H1 (cell line): ENCODE results near the gene GRB14. TPM values are rescaled to one million over a fixed set of nuclear protein-coding genes. Genes with fewer than 3 reads are reported as not detected.

Experiments used
- CTCF ChIA-PET: fragments of 300-600 bp; sonication (Branson Sonifier 250); formaldehyde crosslinking; loops from one replicate; lab custom pipeline; 2021; ENCODE audit not compliant: partially characterized antibody; lab: Charles Lee
- POLR2A ChIA-PET: fragments of 300-600 bp; sonication (Branson Sonifier 250); formaldehyde crosslinking; loops from one replicate; lab custom pipeline; 2021; ENCODE audit warnings: inconsistent platforms; ENCODE audit not compliant: partially characterized antibody; lab: Charles Lee
- DNase-seq, 2 experiments: peaks; one replicate each; pipeline versions ENCODE4 v3.0.0 to v3.0.0-alpha.2; 2010 to 2022; ENCODE audit warnings: low spot score in 2 of 2, low read depth in 1 of 2, mixed read lengths in 1 of 2
- FAIRE-seq: peaks from 2 replicates; lab custom pipeline; 2011; peaks lifted over from hg19 to GRCh38; lab: Jason Lieb, UNC
- H2AFZ ChIP-seq: 2 replicates; pipeline ENCODE4 v1.8.1; 2012; ENCODE audit warnings: low read length, inconsistent platforms
- H2AK5ac ChIP-seq: 2 replicates; pipeline ENCODE4 v1.6.1; 2013; ENCODE audit warnings: low read depth, low read length
- H2BK120ac ChIP-seq: replicated peaks from 2 replicates; pipeline ENCODE3; 2013; ENCODE audit warnings: low read depth, low read length, inconsistent platforms
- H2BK12ac ChIP-seq: 2 replicates; pipeline ENCODE4 v1.6.1; 2013; ENCODE audit warnings: low read depth, low read length
- H2BK15ac ChIP-seq: 2 replicates; pipeline ENCODE4 v1.6.1; 2013; ENCODE audit warnings: low read length
- H2BK20ac ChIP-seq: 2 replicates; pipeline ENCODE4 v1.6.1; 2013; ENCODE audit warnings: low read length
- H2BK5ac ChIP-seq: 2 replicates; pipeline ENCODE4 v1.6.1; 2013; ENCODE audit warnings: low read depth, low read length
- H3K14ac ChIP-seq: 2 replicates; pipeline ENCODE4 v1.6.1; 2013; ENCODE audit warnings: inconsistent platforms; ENCODE audit not compliant: insufficient read length
- H3K18ac ChIP-seq: 2 replicates; pipeline ENCODE4 v1.6.1; 2013; ENCODE audit warnings: low read length; ENCODE audit errors: extremely low read depth
- H3K23ac ChIP-seq: 2 replicates; pipeline ENCODE4 v1.6.1; 2013; ENCODE audit warnings: inconsistent platforms; ENCODE audit not compliant: insufficient read length
- H3K23me2 ChIP-seq: 2 replicates; pipeline ENCODE4 v1.6.1; 2013; ENCODE audit warnings: low read depth, low read length
- H3K27ac ChIP-seq: 2 replicates; pipeline ENCODE4 v1.6.1; 2011; ENCODE audit warnings: low read depth, low read length, inconsistent platforms
- H3K27me3 ChIP-seq, 4 experiments: replicated peaks in 1 of 4; 1 replicate in 1 of 4; 2 replicates in 3 of 4; pipeline versions ENCODE4 v1.6.1 to v1.8.1; 2011 to 2013; ENCODE audit warnings: low read length in 3 of 4, mild to moderate bottlenecking in 3 of 4, inconsistent platforms in 2 of 4, mixed read lengths in 2 of 4, moderate library complexity in 1 of 4; ENCODE audit not compliant: control insufficient read depth in 3 of 4, insufficient read depth in 3 of 4; ENCODE audit errors: extremely low read depth in 1 of 4
- H3K36me3 ChIP-seq, 4 experiments: 2 replicates each; pipeline versions ENCODE4 v1.6.1 to v1.8.1; 2011 to 2013; ENCODE audit warnings: mild to moderate bottlenecking in 4 of 4, low read length in 3 of 4, moderate library complexity in 2 of 4, control low read depth in 1 of 4, inconsistent platforms in 1 of 4; ENCODE audit not compliant: insufficient read depth in 4 of 4, control insufficient read depth in 2 of 4
- H3K4ac ChIP-seq: replicated peaks from 2 replicates; pipeline ENCODE3; 2013; ENCODE audit warnings: low read length, low read depth, mixed read lengths, inconsistent platforms; ENCODE audit not compliant: insufficient read length
- H3K4me1 ChIP-seq, 4 experiments: replicated peaks in 1 of 4; 1 replicate in 1 of 4; 2 replicates in 3 of 4; pipeline versions ENCODE4 v1.6.1 to v1.8.1; 2011 to 2013; ENCODE audit warnings: low read length in 3 of 4, inconsistent platforms in 2 of 4, mixed read lengths in 1 of 4; ENCODE audit not compliant: insufficient read depth in 4 of 4, control insufficient read depth in 3 of 4
- H3K4me2 ChIP-seq, 2 experiments: 2 replicates each; pipeline versions ENCODE4 v1.6.1 to v1.8.1; 2011 to 2013; ENCODE audit warnings: low read depth in 2 of 2, low read length in 2 of 2, control low read depth in 1 of 2, inconsistent platforms in 1 of 2, mild to moderate bottlenecking in 1 of 2; ENCODE audit not compliant: insufficient read depth in 1 of 2
- H3K4me3 ChIP-seq, 4 experiments: fragments of 200-600, 300-600 bp in 1 of 4; sonication (generic), shearing (Covaris generic), sonication (Bioruptor Twin) in 1 of 4; 2 replicates each; pipeline versions ENCODE4 v1.5.1 to v1.8.1; 2011 to 2016; ENCODE audit warnings: low read length in 4 of 4, low read depth in 3 of 4, control low read depth in 2 of 4, inconsistent platforms in 2 of 4, mild to moderate bottlenecking in 2 of 4, mixed read lengths in 1 of 4, moderate library complexity in 1 of 4; ENCODE audit not compliant: insufficient read depth in 2 of 4; ENCODE audit errors: extremely low read depth in 1 of 4
- H3K56ac ChIP-seq: replicated peaks from 2 replicates; pipeline ENCODE3; 2013; ENCODE audit warnings: low read depth, mild to moderate bottlenecking, mixed read lengths, low read length, inconsistent platforms; ENCODE audit not compliant: insufficient read length
- H3K79me1 ChIP-seq: 2 replicates; pipeline ENCODE4 v1.6.1; 2013; ENCODE audit warnings: low read depth, low read length, control low read depth
- H3K79me2 ChIP-seq, 2 experiments: 2 replicates each; pipeline versions ENCODE4 v1.6.1 to v1.8.1; 2012 to 2013; ENCODE audit warnings: low read length in 2 of 2, mild to moderate bottlenecking in 2 of 2, inconsistent platforms in 1 of 2; ENCODE audit not compliant: insufficient read depth in 2 of 2, control insufficient read depth in 1 of 2
- H3K9ac ChIP-seq, 4 experiments: replicated peaks in 1 of 4; 1 replicate in 1 of 4; 2 replicates in 3 of 4; pipeline versions ENCODE4 v1.6.1 to v1.8.1; 2011 to 2013; ENCODE audit warnings: low read depth in 3 of 4, low read length in 3 of 4, control low read depth in 2 of 4, mild to moderate bottlenecking in 2 of 4, moderate library complexity in 2 of 4, inconsistent platforms in 1 of 4; ENCODE audit errors: extremely low read depth in 1 of 4
- H3K9me3 ChIP-seq, 2 experiments: 2 replicates each; pipeline versions ENCODE4 v1.6.1 to v1.8.1; 2012 to 2013; ENCODE audit warnings: mild to moderate bottlenecking in 2 of 2, moderate library complexity in 2 of 2, control low read depth in 1 of 2, inconsistent platforms in 1 of 2, low read depth in 1 of 2, low read length in 1 of 2, mixed read lengths in 1 of 2; ENCODE audit not compliant: insufficient read depth in 2 of 2
- H4K20me1 ChIP-seq, 2 experiments: replicated peaks in 1 of 2; 2 replicates each; pipeline versions ENCODE3 to v1.8.1; 2011 to 2013; ENCODE audit warnings: inconsistent platforms in 2 of 2, low read length in 2 of 2, mild to moderate bottlenecking in 1 of 2; ENCODE audit not compliant: insufficient read depth in 2 of 2, control insufficient read depth in 1 of 2
- H4K5ac ChIP-seq: 2 replicates; pipeline ENCODE4 v1.6.1; 2013; ENCODE audit warnings: low read length, low read depth, mixed read lengths, inconsistent platforms; ENCODE audit not compliant: insufficient read length
- H4K8ac ChIP-seq: 2 replicates; pipeline ENCODE4 v1.8.0; 2013; ENCODE audit warnings: mild to moderate bottlenecking, moderate library complexity, low read length, inconsistent platforms; ENCODE audit not compliant: insufficient read depth; ENCODE audit errors: extremely low read depth
- H4K91ac ChIP-seq: replicated peaks from 2 replicates; pipeline ENCODE3; 2013; ENCODE audit warnings: low read length, mixed read lengths, inconsistent platforms; ENCODE audit not compliant: insufficient read length
- TAF1 ChIP-seq: IDR thresholded peaks from 2 replicates; pipeline ENCODE4 v1.6.1; 2011; ENCODE audit warnings: mild to moderate bottlenecking, low read depth, low read length
- WGBS, 2 experiments: shearing (Covaris generic) in 1 of 2; methylation state at CpG; one replicate each; pipeline versions ENCODE4 v1.1.6 to v1.1.7; 2013 to 2015; ENCODE audit warnings: low lambda C conversion rate in 2 of 2, mixed read lengths in 2 of 2, inconsistent platforms in 1 of 2, low coverage in 1 of 2, missing lambda C conversion rate in 1 of 2; ENCODE audit not compliant: insufficient replicate concordance in 2 of 2, insufficient coverage in 1 of 2, insufficient read length in 1 of 2; ENCODE audit errors: extremely low coverage in 1 of 2, missing lambda C conversion rate in 1 of 2; 5-methylcytosine and 5-hydroxymethylcytosine counted together
- polyA plus RNA-seq, 7 experiments: library from polyadenylated mRNA; depleted of rRNA in 3 of 7; stranded (reverse) in 5 of 7; unstranded in 2 of 7; fragments of >200 nt in 5 of 7; fragments of 200-250 nt in 2 of 7; gene quantifications; 1 replicate in 5 of 7; 2 replicates in 1 of 7; 4 replicates in 1 of 7; pipeline versions ENCODE4 v1.2.1 to v1.2.3, GENCODE V29; 2011 to 2013; ENCODE audit warnings: missing spikeins in 2 of 7, mixed read lengths in 2 of 7
- total RNA-seq: library from RNA; stranded (reverse); fragmentation: NEBNext Ultra II Directional; extraction: Animal tissue kit (Norgen Biotek cat#: 25700); gene quantifications from 2 replicates; pipeline ENCODE4 v1.2.1, GENCODE V29; 2021

GRB14 gene
- total and polyA plus RNA-seq, 2 of the 8 experiments (the other 6 are each of a cell fraction or from before 2014, with no cell fraction given): 2.5 to 11.6 TPM

GRCh38 chr2:164642946-164643555 is 21.8 kb upstream of the GRB14 start:
- CTCF ChIA-PET: interaction anchor here (0.9 to 1.9 kb wide), 6 partner anchors 10 to 83 kb away, joined by 3 to 9 read pairs (median 4); no protein-coding TSS in a partner anchor
- Histone ChIP-seq H2BK120ac (no peak overlapping the region), H4K5ac (no peak overlapping the region), H3K27me3 (no peaks in the 10 kb centered on the region), H3K79me2 (no peaks in the 10 kb centered on the region), H2AK5ac (no peak overlapping the region), H3K9ac (no peak overlapping the region), H3K23me2 (no peaks in the 10 kb centered on the region), H3K36me3 (no peaks in the 10 kb centered on the region), H2AFZ (0 out of 2 replicates have a peak overlapping the region, but pooled peaks have one; percentile 3), H3K4me1 (peaks cover 0 to 3% (median 0%) of the 10 kb centered on the region in 4 experiments; a peak in 1 of 7 replicates), H3K23ac (no peak overlapping the region), H3K18ac (no peak overlapping the region), H3K9me3 (peaks cover 0 to 5% of the 10 kb centered on the region in 2 experiments; a peak in 1 of 4 replicates), H3K56ac (no peak overlapping the region), H3K14ac (no peak overlapping the region), H3K4me3 (no peak overlapping the region), H3K4ac (no peak overlapping the region), H3K79me1 (no peaks in the 10 kb centered on the region), H2BK5ac (no peak overlapping the region), H2BK15ac (no peak overlapping the region), H2BK20ac (no peak overlapping the region), H3K4me2 (no peak overlapping the region), H3K27ac (no peak overlapping the region), H4K8ac (no peak overlapping the region), H2BK12ac (no peak overlapping the region), H4K91ac (no peak overlapping the region), H4K20me1 (no peaks in the 10 kb centered on the region)
- no peak for FAIRE-seq
- WGBS, 2 experiments: 95% methylated on average over 8 of the region's 8 CpGs; no CpG with 5 or more reads in 1 of the 2 experiments
- POLR2A ChIA-PET: interaction anchor here (1.6 to 1.7 kb wide), 2 partner anchors 19 to 21 kb away, joined by 4 to 7 read pairs; no protein-coding TSS in a partner anchor
- DNase-seq: no peak
- no peak for TF ChIP-seq TAF1
